Type B pancreatic cell (in vitro differentiated cells): Measurements from ENCODE around the gene SLC43A3. TPM values are rescaled to one million over a fixed set of nuclear protein-coding genes. Genes with fewer than 3 reads are reported as not detected.
"Not testable (repeated sequence)": the region's sequence is repeated elsewhere in the genome, so short reads cannot be mapped to it uniquely, and the experiment has no call there.

ENCODE experiments used
- DNase-seq: peaks from one replicate; pipeline ENCODE4 v3.0.0; 2021; ENCODE audit warnings: mixed read lengths; ENCODE audit not compliant: unreplicated experiment; ENCODE audit errors: extremely low spot score
- H3K27ac Mint-ChIP-seq: 2 replicates; pipeline ENCODE4 v1.8.0; 2021; ENCODE audit warnings: mild to moderate bottlenecking, mixed read lengths
- H3K27me3 Mint-ChIP-seq: 2 replicates; pipeline ENCODE4 v1.8.0; 2021; ENCODE audit warnings: mixed read lengths
- H3K36me3 Mint-ChIP-seq: 2 replicates; pipeline ENCODE4 v1.8.0; 2021; ENCODE audit warnings: mixed read lengths
- H3K4me1 Mint-ChIP-seq: one replicate; pipeline ENCODE4 v1.8.0; 2021; ENCODE audit warnings: mixed read lengths; ENCODE audit not compliant: unreplicated experiment
- H3K4me3 Mint-ChIP-seq: 2 replicates; pipeline ENCODE4 v1.8.0; 2021; ENCODE audit warnings: mild to moderate bottlenecking, mixed read lengths
- H3K9me3 Mint-ChIP-seq: 2 replicates; pipeline ENCODE4 v1.8.0; 2021; ENCODE audit warnings: mixed read lengths
- total RNA-seq: library from RNA; stranded (reverse); gene quantifications from 2 replicates; pipeline ENCODE4 v1.2.1, GENCODE V29; 2021; ENCODE audit warnings: low replicate concordance
- TF ChIP-seq, protein P1 (sequence below): fragments of 200-600 bp; sonication (generic); conservative IDR thresholded peaks from 2 replicates; pipeline ENCODE4 v1.5.0; 2021; ENCODE audit warnings: antibody characterized with exemption, mild to moderate bottlenecking

SLC43A3 gene
- total RNA-seq, 1 donor from 2014 or later, result 20.4 TPM

- peaks cover 17% of the 10 kb centered on the region for H3K27me3 Mint-ChIP-seq
- H3K36me3 Mint-ChIP-seq, result no peaks in the 10 kb centered on the region
- H3K9me3 Mint-ChIP-seq, result no peaks in the 10 kb centered on the region
- no peaks in the 10 kb centered on the region for H3K4me1 Mint-ChIP-seq
- DNase-seq, result no peak
- TF ChIP-seq, protein P1, sequence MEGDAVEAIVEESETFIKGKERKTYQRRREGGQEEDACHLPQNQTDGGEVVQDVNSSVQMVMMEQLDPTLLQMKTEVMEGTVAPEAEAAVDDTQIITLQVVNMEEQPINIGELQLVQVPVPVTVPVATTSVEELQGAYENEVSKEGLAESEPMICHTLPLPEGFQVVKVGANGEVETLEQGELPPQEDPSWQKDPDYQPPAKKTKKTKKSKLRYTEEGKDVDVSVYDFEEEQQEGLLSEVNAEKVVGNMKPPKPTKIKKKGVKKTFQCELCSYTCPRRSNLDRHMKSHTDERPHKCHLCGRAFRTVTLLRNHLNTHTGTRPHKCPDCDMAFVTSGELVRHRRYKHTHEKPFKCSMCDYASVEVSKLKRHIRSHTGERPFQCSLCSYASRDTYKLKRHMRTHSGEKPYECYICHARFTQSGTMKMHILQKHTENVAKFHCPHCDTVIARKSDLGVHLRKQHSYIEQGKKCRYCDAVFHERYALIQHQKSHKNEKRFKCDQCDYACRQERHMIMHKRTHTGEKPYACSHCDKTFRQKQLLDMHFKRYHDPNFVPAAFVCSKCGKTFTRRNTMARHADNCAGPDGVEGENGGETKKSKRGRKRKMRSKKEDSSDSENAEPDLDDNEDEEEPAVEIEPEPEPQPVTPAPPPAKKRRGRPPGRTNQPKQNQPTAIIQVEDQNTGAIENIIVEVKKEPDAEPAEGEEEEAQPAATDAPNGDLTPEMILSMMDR, result no peak
- no peak overlapping the region for H3K27ac Mint-ChIP-seq
- no peak overlapping the region for H3K4me3 Mint-ChIP-seq
These were observed 58.6 kb downstream of the SLC43A3 start for GRCh38 chr11:57368106-57368844.

GRCh38 chr11:57364851-57365660 lies 61.9 kb downstream of the SLC43A3 start:
- TF ChIP-seq, protein P1, result no peak
- H3K27me3 Mint-ChIP-seq, result peaks cover 11% of the 10 kb centered on the region
- no peak for DNase-seq
- H3K36me3 Mint-ChIP-seq, result no peaks in the 10 kb centered on the region
- H3K27ac Mint-ChIP-seq, result no peak overlapping the region
- H3K9me3 Mint-ChIP-seq, result no peaks in the 10 kb centered on the region
- H3K4me1 Mint-ChIP-seq, result peaks cover 2% of the 10 kb centered on the region
- no peak overlapping the region for H3K4me3 Mint-ChIP-seq

- Mint-ChIP-seq H3K27me3 (peaks cover 16% of the 10 kb centered on the region), H3K36me3 (no peaks in the 10 kb centered on the region), H3K9me3 (no peaks in the 10 kb centered on the region), H3K27ac (no peak overlapping the region), H3K4me3 (no peak overlapping the region), H3K4me1 (peaks cover 14% of the 10 kb centered on the region)
- TF ChIP-seq, protein P1, result no peak
- DNase-seq, result no peak
These were observed 63.5 kb downstream of the SLC43A3 start for GRCh38 chr11:57363131-57364080.

- Mint-ChIP-seq H3K27me3 (peaks cover 17% of the 10 kb centered on the region), H3K9me3 (no peaks in the 10 kb centered on the region), H3K4me1 (peaks cover 15% of the 10 kb centered on the region), H3K4me3 (no peak overlapping the region), H3K27ac (no peak overlapping the region), H3K36me3 (no peaks in the 10 kb centered on the region)
- DNase-seq, result no peak
- TF ChIP-seq, protein P1, result no peak
These were observed 65.0 kb downstream of the SLC43A3 start for GRCh38 chr11:57361926-57362325.

- not testable (repeated sequence) for H3K36me3 Mint-ChIP-seq, H3K27ac Mint-ChIP-seq, DNase-seq, H3K4me3 Mint-ChIP-seq, H3K9me3 Mint-ChIP-seq
- Mint-ChIP-seq H3K4me1 (peaks cover 15% of the 10 kb centered on the region), H3K27me3 (peaks cover 13% of the 10 kb centered on the region)
These were observed 65.5 kb downstream of the SLC43A3 start for GRCh38 chr11:57361420-57361819.
